NCI-H2107 treated with DMSO at 0.1 percent for 48 hours (cell line): ENCODE data around the gene SPIC.

ENCODE experiments used
- DNase-seq: peaks from one replicate; lab custom pipeline; 2025; ENCODE audit not compliant: unreplicated experiment; lab: John Stamatoyannopoulos, UW

SPIC gene

GRCh38 chr12:101527682-101528081 lies 52.5 kb downstream of the SPIC start:
- DNase-seq = no peak

- no peak for DNase-seq
Measured at GRCh38 chr12:101536069-101536674, 61.0 kb downstream of the SPIC start.
